Neural crest cell (in vitro differentiated cells): ENCODE results near the gene ARHGEF2. TPM values are rescaled to one million over a fixed set of nuclear protein-coding genes. Genes with fewer than 3 reads are reported as not detected.

Experiments
- DNase-seq: peaks from one replicate; pipeline ENCODE4 v3.0.0; 2021; ENCODE audit warnings: low read depth, mixed read lengths, low spot score
- H3K27ac Mint-ChIP-seq: one replicate; pipeline ENCODE4 v1.8.0; 2021; ENCODE audit warnings: mild to moderate bottlenecking, mixed read lengths; ENCODE audit not compliant: unreplicated experiment
- H3K27me3 Mint-ChIP-seq: 2 replicates; pipeline ENCODE4 v1.8.0; 2021; ENCODE audit warnings: low read depth, mild to moderate bottlenecking, mixed read lengths
- H3K36me3 Mint-ChIP-seq: 2 replicates; pipeline ENCODE4 v1.8.0; 2021; ENCODE audit warnings: low read depth, mild to moderate bottlenecking, mixed read lengths
- H3K4me1 Mint-ChIP-seq: 2 replicates; pipeline ENCODE4 v1.8.0; 2021; ENCODE audit warnings: mixed read lengths
- H3K4me3 Mint-ChIP-seq: one replicate; pipeline ENCODE4 v1.8.0; 2021; ENCODE audit warnings: mild to moderate bottlenecking, mixed read lengths
- H3K9me3 Mint-ChIP-seq: 2 replicates; pipeline ENCODE4 v1.8.0; 2021; ENCODE audit warnings: mixed read lengths
- total RNA-seq: library from RNA; stranded (reverse); gene quantifications from 2 replicates; pipeline ENCODE4 v1.2.1, GENCODE V29; 2021
- TF ChIP-seq, protein P1 (sequence below): fragments of 200-600 bp; sonication (generic); conservative IDR thresholded peaks from 2 replicates; pipeline ENCODE4 v1.5.0; 2021; ENCODE audit warnings: antibody characterized with exemption, mild to moderate bottlenecking

ARHGEF2 gene
- total RNA-seq, 1 donor from 2014 or later, result 97.6 TPM

DNA sequence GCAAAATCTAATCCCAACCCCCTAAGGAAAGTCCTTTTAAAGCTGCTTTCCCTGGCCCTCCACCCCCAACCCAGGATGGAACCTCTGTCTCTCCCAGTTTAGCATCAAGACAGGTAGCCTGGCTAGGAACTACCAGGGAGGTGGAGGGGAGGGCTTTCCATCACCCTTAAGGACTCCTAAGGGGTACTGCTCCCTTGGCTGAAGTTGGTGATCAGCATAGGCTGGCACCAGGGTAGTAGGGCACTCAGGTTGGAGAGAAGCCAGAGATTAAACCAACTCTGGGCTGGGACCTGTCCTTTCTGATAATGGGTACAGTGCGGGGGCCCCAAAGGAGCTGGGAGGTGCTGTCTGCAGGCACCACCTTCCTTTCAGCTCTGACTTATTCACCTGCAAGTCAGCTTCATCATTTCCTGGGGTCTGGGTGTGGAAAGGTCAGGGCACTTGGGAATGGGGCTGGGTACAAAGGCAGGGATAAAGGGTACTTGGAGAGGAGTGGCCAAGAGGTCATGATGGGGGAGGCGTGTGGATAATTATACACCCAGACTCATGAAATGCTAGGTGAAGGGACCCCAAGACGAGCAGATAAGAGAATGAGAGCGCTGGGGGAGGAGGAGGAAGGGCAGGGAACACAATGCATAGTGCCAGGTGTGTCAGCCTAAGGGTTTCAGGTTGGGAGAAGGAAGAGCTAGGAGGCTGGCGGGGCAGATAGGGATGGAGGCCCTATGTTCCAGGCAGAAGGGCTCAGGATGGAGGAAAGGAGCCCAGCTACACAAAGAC lies 1.2 kb downstream of the ARHGEF2 start:
- H3K27ac Mint-ChIP-seq, result peak overlapping the region; percentile 98
- no peaks in the 10 kb centered on the region for H3K27me3 Mint-ChIP-seq
- H3K9me3 Mint-ChIP-seq, result no peaks in the 10 kb centered on the region
- H3K4me1 Mint-ChIP-seq, result peaks cover 82% of the 10 kb centered on the region
- H3K4me3 Mint-ChIP-seq, result peak overlapping the region; percentile 98
- peaks cover 3% of the 10 kb centered on the region for H3K36me3 Mint-ChIP-seq
- TF ChIP-seq, protein P1, sequence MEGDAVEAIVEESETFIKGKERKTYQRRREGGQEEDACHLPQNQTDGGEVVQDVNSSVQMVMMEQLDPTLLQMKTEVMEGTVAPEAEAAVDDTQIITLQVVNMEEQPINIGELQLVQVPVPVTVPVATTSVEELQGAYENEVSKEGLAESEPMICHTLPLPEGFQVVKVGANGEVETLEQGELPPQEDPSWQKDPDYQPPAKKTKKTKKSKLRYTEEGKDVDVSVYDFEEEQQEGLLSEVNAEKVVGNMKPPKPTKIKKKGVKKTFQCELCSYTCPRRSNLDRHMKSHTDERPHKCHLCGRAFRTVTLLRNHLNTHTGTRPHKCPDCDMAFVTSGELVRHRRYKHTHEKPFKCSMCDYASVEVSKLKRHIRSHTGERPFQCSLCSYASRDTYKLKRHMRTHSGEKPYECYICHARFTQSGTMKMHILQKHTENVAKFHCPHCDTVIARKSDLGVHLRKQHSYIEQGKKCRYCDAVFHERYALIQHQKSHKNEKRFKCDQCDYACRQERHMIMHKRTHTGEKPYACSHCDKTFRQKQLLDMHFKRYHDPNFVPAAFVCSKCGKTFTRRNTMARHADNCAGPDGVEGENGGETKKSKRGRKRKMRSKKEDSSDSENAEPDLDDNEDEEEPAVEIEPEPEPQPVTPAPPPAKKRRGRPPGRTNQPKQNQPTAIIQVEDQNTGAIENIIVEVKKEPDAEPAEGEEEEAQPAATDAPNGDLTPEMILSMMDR, result no peak
- no peak for DNase-seq

- H3K27ac Mint-ChIP-seq, result peak overlapping the region; percentile 98
- TF ChIP-seq, protein P1, result no peak
- peaks cover 77% of the 10 kb centered on the region for H3K4me1 Mint-ChIP-seq
- peak overlapping the region; percentile 98 for H3K4me3 Mint-ChIP-seq
- peaks cover 3% of the 10 kb centered on the region for H3K36me3 Mint-ChIP-seq
- no peaks in the 10 kb centered on the region for H3K9me3 Mint-ChIP-seq
- DNase-seq, result no peak
- no peaks in the 10 kb centered on the region for H3K27me3 Mint-ChIP-seq
Observed at GRCh38 chr1:155976062-155976912, 2.1 kb downstream of the ARHGEF2 start.

DNA sequence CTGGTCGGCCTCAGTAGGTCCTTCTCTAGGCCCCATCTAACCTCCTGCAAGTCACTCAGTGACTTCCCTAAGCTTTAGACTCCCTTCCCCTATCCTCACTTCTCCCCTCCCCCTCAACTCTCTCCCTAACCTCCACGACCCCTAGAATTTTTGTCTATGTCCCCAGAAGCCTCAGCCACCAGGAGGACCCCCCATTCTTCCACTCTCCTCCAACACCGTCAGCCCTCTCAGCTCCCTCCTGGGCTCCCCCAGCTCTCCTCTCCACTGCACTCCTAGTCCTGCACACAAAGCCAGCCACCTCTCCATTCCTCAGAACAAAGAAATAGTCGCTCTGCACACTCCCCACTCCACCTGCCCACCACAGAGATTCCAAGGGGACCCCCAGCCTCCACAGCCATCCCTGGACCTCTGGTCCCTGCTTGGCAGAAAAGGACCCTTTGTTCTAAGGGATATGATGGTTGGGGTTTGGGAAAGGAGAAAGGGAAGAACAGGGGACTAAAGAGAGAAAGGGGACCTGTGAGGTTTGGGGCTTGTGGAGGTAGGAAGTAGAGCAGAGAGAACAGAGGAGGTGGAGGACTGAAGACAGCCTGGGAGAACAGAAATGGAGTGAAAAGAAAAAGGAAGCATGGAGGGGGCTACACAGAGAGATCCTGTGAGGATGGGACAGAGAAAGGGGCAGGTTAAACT lies 2.8 kb downstream of the ARHGEF2 start:
- DNase-seq, result no peak

GRCh38 chr1:155974208-155975115 lies 3.9 kb downstream of the ARHGEF2 start:
- Mint-ChIP-seq H3K4me1 (peaks cover 80% of the 10 kb centered on the region), H3K36me3 (peaks cover 6% of the 10 kb centered on the region), H3K27me3 (no peaks in the 10 kb centered on the region), H3K27ac (peak overlapping the region; percentile 43), H3K4me3 (peak overlapping the region; percentile 98), H3K9me3 (no peaks in the 10 kb centered on the region)
- TF ChIP-seq, protein P1, result no peak
- no peak for DNase-seq

More for the DNA sequence above, 2.8 kb downstream of the ARHGEF2 start:
- Mint-ChIP-seq H3K4me3 (peak overlapping the region; percentile 98), H3K4me1 (peaks cover 77% of the 10 kb centered on the region), H3K27ac (peak overlapping the region; percentile 96), H3K27me3 (no peaks in the 10 kb centered on the region), H3K36me3 (peaks cover 3% of the 10 kb centered on the region), H3K9me3 (no peaks in the 10 kb centered on the region)
- TF ChIP-seq, protein P1, result no peak
